ENCODE measurements around the gene TMTC1. TPM values are rescaled to one million over a fixed set of nuclear protein-coding genes. Genes with fewer than 3 reads are reported as not detected.

TMTC1 gene
- total and polyA plus RNA-seq, 7 donors, result 15.8 to 45.8 (median 30.4) TPM

- DNase-seq (peak; percentile 67 to 84), ATAC-seq (peak; percentile 94 to 99 (median 98))
- intact Hi-C loops (cut with DNase I), result no loop called here
- peak overlapping the region; percentile 59 for H3K27ac ChIP-seq
- H3K4me1 ChIP-seq, result peaks cover 42% of the 10 kb centered on the region
- TF ChIP-seq, protein P1, sequence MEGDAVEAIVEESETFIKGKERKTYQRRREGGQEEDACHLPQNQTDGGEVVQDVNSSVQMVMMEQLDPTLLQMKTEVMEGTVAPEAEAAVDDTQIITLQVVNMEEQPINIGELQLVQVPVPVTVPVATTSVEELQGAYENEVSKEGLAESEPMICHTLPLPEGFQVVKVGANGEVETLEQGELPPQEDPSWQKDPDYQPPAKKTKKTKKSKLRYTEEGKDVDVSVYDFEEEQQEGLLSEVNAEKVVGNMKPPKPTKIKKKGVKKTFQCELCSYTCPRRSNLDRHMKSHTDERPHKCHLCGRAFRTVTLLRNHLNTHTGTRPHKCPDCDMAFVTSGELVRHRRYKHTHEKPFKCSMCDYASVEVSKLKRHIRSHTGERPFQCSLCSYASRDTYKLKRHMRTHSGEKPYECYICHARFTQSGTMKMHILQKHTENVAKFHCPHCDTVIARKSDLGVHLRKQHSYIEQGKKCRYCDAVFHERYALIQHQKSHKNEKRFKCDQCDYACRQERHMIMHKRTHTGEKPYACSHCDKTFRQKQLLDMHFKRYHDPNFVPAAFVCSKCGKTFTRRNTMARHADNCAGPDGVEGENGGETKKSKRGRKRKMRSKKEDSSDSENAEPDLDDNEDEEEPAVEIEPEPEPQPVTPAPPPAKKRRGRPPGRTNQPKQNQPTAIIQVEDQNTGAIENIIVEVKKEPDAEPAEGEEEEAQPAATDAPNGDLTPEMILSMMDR (IDR thresholded peaks at IDR 0.05), result no peak
- H3K27me3 ChIP-seq (ENCODE audit: insufficient read depth in 3 of 3, low read length in 2 of 3), result no peaks in the 10 kb centered on the region
- peaks cover 3 to 55% of the 10 kb centered on the region in 2 donors for H3K36me3 ChIP-seq (ENCODE audit: insufficient read depth in 1 of 2, low read depth in 1 of 2)
- H3K9me3 ChIP-seq, result no peaks in the 10 kb centered on the region
- 33 to 44% (median 37%) methylated on average over 7 of the region's 7 CpGs for WGBS, 3 donors
- no peak overlapping the region for H3K4me3 ChIP-seq
These were observed 21.0 kb downstream of the TMTC1 start for GRCh38 chr12:29762637-29763300.

- intact Hi-C loops (cut with DNase I), result no loop called here
- Histone ChIP-seq H3K4me3 (no peak overlapping the region), H3K27me3 (ENCODE audit: insufficient read depth in 3 of 3, low read length in 2 of 3) (no peaks in the 10 kb centered on the region), H3K27ac (no peak overlapping the region), H3K4me1 (peaks cover 29% of the 10 kb centered on the region), H3K36me3 (ENCODE audit: insufficient read depth in 1 of 2, low read depth in 1 of 2) (peaks cover 0 to 56% of the 10 kb centered on the region in 2 donors), H3K9me3 (no peaks in the 10 kb centered on the region)
- TF ChIP-seq, protein P1 (IDR thresholded peaks at IDR 0.05), result no peak
- WGBS, 3 donors, result 95 to 99% (median 96%) methylated on average over 2 of the region's 2 CpGs
- DNase-seq (no peak), ATAC-seq (no peak)
These were observed 23.8 kb downstream of the TMTC1 start for GRCh38 chr12:29759950-29760349.

DNA sequence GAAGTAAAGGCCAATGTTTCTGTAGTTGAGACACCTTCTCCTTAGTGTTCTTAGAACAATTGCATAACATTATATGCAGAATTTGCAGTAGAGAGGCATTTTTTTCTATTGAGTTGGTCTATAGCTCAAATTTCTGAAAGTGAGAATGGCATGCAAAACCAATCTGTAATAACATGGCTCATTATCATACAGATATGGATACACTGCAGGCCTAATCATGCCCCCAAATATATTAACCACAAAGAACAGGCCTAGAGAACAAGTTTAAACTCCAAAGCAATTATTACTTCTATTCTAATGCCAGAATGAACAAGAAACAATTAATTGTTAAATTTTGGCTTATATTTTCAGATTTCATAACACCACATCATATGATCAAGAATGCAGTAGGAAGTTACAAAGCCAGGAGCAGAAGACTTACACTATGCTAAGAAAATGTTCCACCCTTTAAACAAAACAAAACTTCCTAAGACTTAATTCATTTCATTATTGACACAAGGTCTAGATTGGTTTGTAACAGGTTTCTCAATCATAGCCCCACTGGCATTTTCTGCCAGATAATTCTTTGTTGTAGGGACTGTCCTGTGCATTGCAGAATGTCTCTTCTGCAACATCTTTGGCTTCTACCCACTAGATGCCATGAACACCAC lies 26.9 kb downstream of the TMTC1 start:
- Histone ChIP-seq H3K36me3 (ENCODE audit: insufficient read depth in 1 of 2, low read depth in 1 of 2) (peaks cover 3 to 80% of the 10 kb centered on the region in 2 donors), H3K4me3 (no peak overlapping the region), H3K27me3 (ENCODE audit: insufficient read depth in 3 of 3, low read length in 2 of 3) (no peaks in the 10 kb centered on the region), H3K4me1 (peaks cover 10% of the 10 kb centered on the region), H3K27ac (no peak overlapping the region), H3K9me3 (no peaks in the 10 kb centered on the region)
- no peak for DNase-seq
- no peak for ATAC-seq
- TF ChIP-seq, protein P1 (IDR thresholded peaks at IDR 0.05), result no peak
- intact Hi-C loops (cut with DNase I), result no loop called here

GRCh38 chr12:29754235-29755189 lies 29.2 kb downstream of the TMTC1 start:
- intact Hi-C loops (cut with DNase I), result no loop called here
- ATAC-seq (peak in 2 of 4 donors; percentile 35 to 40), DNase-seq (no peak)
- WGBS, 3 donors, result 34 to 52% (median 45%) methylated on average over 8 of the region's 8 CpGs
- Histone ChIP-seq H3K27me3 (ENCODE audit: insufficient read depth in 3 of 3, low read length in 2 of 3) (no peaks in the 10 kb centered on the region), H3K4me3 (no peak overlapping the region), H3K27ac (no peak overlapping the region), H3K9me3 (no peaks in the 10 kb centered on the region), H3K36me3 (ENCODE audit: insufficient read depth in 1 of 2, low read depth in 1 of 2) (peaks cover 11 to 82% of the 10 kb centered on the region in 2 donors), H3K4me1 (peaks cover 15% of the 10 kb centered on the region)
- TF ChIP-seq, protein P1 (IDR thresholded peaks at IDR 0.05), result no peak

Measured in psoas muscle (tissue), 8 donors.